NOMO-1 treated with DMSO at 0.1 percent for 48 hours (cell line): ENCODE measurements around the gene VAMP1.
A peak's percentile ranks its signal among the peaks of the same experiment; 100 is the strongest.

ENCODE experiments used
- DNase-seq: peaks from one replicate; lab custom pipeline; 2025; ENCODE audit not compliant: unreplicated experiment; lab: John Stamatoyannopoulos, UW

The VAMP1 gene

GRCh38 chr12:6426882-6427671 lies 43.4 kb downstream of the VAMP1 start:
- DNase-seq: no peak

- DNase-seq: peak; percentile 13
Observed at GRCh38 chr12:6425590-6426531, 44.6 kb downstream of the VAMP1 start.

- DNase-seq: no peak
Observed at GRCh38 chr12:6424866-6425265, 45.6 kb downstream of the VAMP1 start.

GRCh38 chr12:6424008-6424347 lies 46.5 kb downstream of the VAMP1 start:
- DNase-seq: no peak

GRCh38 chr12:6423267-6424007 lies 47.0 kb downstream of the VAMP1 start:
- peak; percentile 87 for DNase-seq

- DNase-seq: no peak
Observed at GRCh38 chr12:6420364-6420763, 50.1 kb downstream of the VAMP1 start.

GRCh38 chr12:6418796-6419195 lies 51.7 kb downstream of the VAMP1 start:
- no peak for DNase-seq

GRCh38 chr12:6416596-6416995 lies 53.9 kb downstream of the VAMP1 start:
- DNase-seq: peak; percentile 97
